ENCODE data around the gene ARSG. TPM values are rescaled to one million over a fixed set of nuclear protein-coding genes. Genes with fewer than 3 reads are reported as not detected.
"Not testable (repeated sequence)": the region's sequence is repeated elsewhere in the genome, so short reads cannot be mapped to it uniquely, and the experiment has no call there.

ARSG gene
- 0.77 and 5.6 TPM in 2 replicates for total RNA-seq (2014; rRNA removed; shearing (Covaris generic))

GRCh38 chr17:68290955-68291835 lies at the start of gene ARSG, which contains the start of gene SLC16A6:
Gene ARSG, plus strand, starts transcription at chr17:68291495. Its CDS starts 15,999 bp downstream, at chr17:68307494.
Gene SLC16A6, minus strand, starts transcription at chr17:68291127. Its CDS starts 12,807 bp downstream, at chr17:68278320.
- DNase-seq (ENCODE audit: low spot score) = peak; percentile 49

- DNase-seq (ENCODE audit: low spot score) = no peak
These were observed 44.8 kb upstream of the ARSG start for GRCh38 chr17:68246271-68247028.

GRCh38 chr17:68247445-68248198 lies 43.7 kb upstream of the ARSG start, which contains the start of gene AMZ2:
Gene AMZ2, plus strand, starts transcription at chr17:68248043. Its CDS starts 2,145 bp downstream, at chr17:68250188.
- DNase-seq (ENCODE audit: low spot score) = peak; percentile 80

GRCh38 chr17:68248199-68248825 lies 43.0 kb upstream of the ARSG start:
- peak; percentile 56 for DNase-seq (ENCODE audit: low spot score)

- no peak for DNase-seq (ENCODE audit: low spot score)
These were observed 42.4 kb upstream of the ARSG start for GRCh38 chr17:68248891-68249290.

- DNase-seq (ENCODE audit: low spot score) = no peak
These were observed 41.9 kb upstream of the ARSG start for GRCh38 chr17:68249354-68249765.

- DNase-seq (ENCODE audit: low spot score) = not testable (repeated sequence)
These were observed 37.9 kb upstream of the ARSG start for GRCh38 chr17:68253426-68253825.

- no peak for DNase-seq (ENCODE audit: low spot score)
These were observed 36.1 kb upstream of the ARSG start for GRCh38 chr17:68255151-68255550.

- DNase-seq (ENCODE audit: low spot score) = no peak
These were observed 35.4 kb upstream of the ARSG start for GRCh38 chr17:68255731-68256538.

GRCh38 chr17:68256701-68257100 lies 34.6 kb upstream of the ARSG start:
- DNase-seq (ENCODE audit: low spot score) = not testable (repeated sequence)

GRCh38 chr17:68257934-68258333 lies 33.4 kb upstream of the ARSG start:
- DNase-seq (ENCODE audit: low spot score) = no peak

GRCh38 chr17:68258890-68259647 lies 32.2 kb upstream of the ARSG start:
- not testable (repeated sequence) for DNase-seq (ENCODE audit: low spot score)

- not testable (repeated sequence) for DNase-seq (ENCODE audit: low spot score)
These were observed 31.7 kb upstream of the ARSG start for GRCh38 chr17:68259648-68259951.

GRCh38 chr17:68260051-68260762 lies 31.1 kb upstream of the ARSG start:
- DNase-seq (ENCODE audit: low spot score) = no peak

GRCh38 chr17:68262467-68262866 lies 28.8 kb upstream of the ARSG start:
- not testable (repeated sequence) for DNase-seq (ENCODE audit: low spot score)

- peak; percentile 38 for DNase-seq (ENCODE audit: low spot score)
These were observed 28.1 kb upstream of the ARSG start for GRCh38 chr17:68263101-68263681.

GRCh38 chr17:68265833-68266232 lies 25.5 kb upstream of the ARSG start:
- DNase-seq (ENCODE audit: low spot score) = not testable (repeated sequence)

- no peak for DNase-seq (ENCODE audit: low spot score)
These were observed 17.6 kb upstream of the ARSG start for GRCh38 chr17:68273722-68274121.

- not testable (repeated sequence) for DNase-seq (ENCODE audit: low spot score)
These were observed 15.0 kb upstream of the ARSG start for GRCh38 chr17:68276339-68276738.
